ENCODE data around the gene LMX1B.
"Not testable (repeated sequence)": the region's sequence is repeated elsewhere in the genome, so short reads cannot be mapped to it uniquely, and the experiment has no call there.

The LMX1B gene

GRCh38 chr9:126649477-126649876 lies 35.7 kb downstream of the LMX1B start:
- DNase-seq (ENCODE audit: insufficient read length, low spot score) (no peak), FAIRE-seq (no peak)
- TF ChIP-seq POU2F2 (IDR thresholded peaks at IDR 0.05; ENCODE audit: low read depth, low read length) (no peak), PAX5 (IDR thresholded peaks at IDR 0.05; ENCODE audit: insufficient read depth, low read length, severe bottlenecking) (no peak), TAF1 (IDR thresholded peaks at IDR 0.05; ENCODE audit: low read depth, low read length) (no peak), SPI1 (IDR thresholded peaks at IDR 0.05; ENCODE audit: low read depth, low read length) (no peak), POLR2A (IDR thresholded peaks at IDR 0.05; ENCODE audit: low read depth, low read length) (no peak), POLR2AphosphoS5 (IDR thresholded peaks at IDR 0.05; ENCODE audit: low read depth, low read length) (no peak)

GRCh38 chr9:126650404-126651341 lies 36.9 kb downstream of the LMX1B start:
- TF ChIP-seq TAF1 (IDR thresholded peaks at IDR 0.05; ENCODE audit: low read depth, low read length) (no peak), SPI1 (IDR thresholded peaks at IDR 0.05; ENCODE audit: low read depth, low read length) (no peak), POLR2AphosphoS5 (IDR thresholded peaks at IDR 0.05; ENCODE audit: low read depth, low read length) (no peak), POLR2A (IDR thresholded peaks at IDR 0.05; ENCODE audit: low read depth, low read length) (no peak), PAX5 (IDR thresholded peaks at IDR 0.05; ENCODE audit: insufficient read depth, low read length, severe bottlenecking) (no peak)
- DNase-seq (ENCODE audit: insufficient read length, low spot score): no peak
- no peak for FAIRE-seq

DNA sequence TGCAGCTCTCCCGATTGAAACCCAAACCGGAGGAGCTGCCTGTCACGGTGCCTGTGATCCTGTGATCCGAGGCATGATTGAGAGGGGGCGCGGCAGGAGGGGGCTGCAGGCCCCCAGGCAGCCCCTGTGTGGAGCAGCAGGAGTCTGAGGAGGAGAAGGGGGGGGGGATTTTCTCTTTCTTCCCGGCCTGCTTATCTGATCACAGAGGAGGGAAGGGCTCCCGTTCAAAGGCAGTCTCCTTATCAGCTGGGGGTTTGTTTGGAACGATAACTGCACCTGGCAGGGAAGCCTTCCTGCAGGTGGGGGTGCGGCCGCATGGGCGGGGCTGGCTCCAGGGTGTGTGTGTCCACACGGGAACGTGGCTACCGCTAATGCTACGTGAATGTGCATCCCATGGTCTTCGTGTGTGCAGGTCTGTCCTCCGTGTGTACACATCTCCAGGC lies 38.4 kb downstream of the LMX1B start:
- DNase-seq (ENCODE audit: insufficient read length, low spot score) (no peak), FAIRE-seq (no peak)
- TF ChIP-seq PAX5 (IDR thresholded peaks at IDR 0.05; ENCODE audit: insufficient read depth, low read length, severe bottlenecking): no peak
- no peak for TF ChIP-seq TAF1 (IDR thresholded peaks at IDR 0.05; ENCODE audit: low read depth, low read length)
- TF ChIP-seq POU2F2 (IDR thresholded peaks at IDR 0.05; ENCODE audit: low read depth, low read length): no peak
- no peak for TF ChIP-seq POLR2A (IDR thresholded peaks at IDR 0.05; ENCODE audit: low read depth, low read length)
- TF ChIP-seq SPI1 (IDR thresholded peaks at IDR 0.05; ENCODE audit: low read depth, low read length): no peak
- no peak for TF ChIP-seq POLR2AphosphoS5 (IDR thresholded peaks at IDR 0.05; ENCODE audit: low read depth, low read length)

- no peak for DNase-seq (ENCODE audit: insufficient read length, low spot score)
- TF ChIP-seq POU2F2 (IDR thresholded peaks at IDR 0.05; ENCODE audit: low read depth, low read length) (no peak), TAF1 (IDR thresholded peaks at IDR 0.05; ENCODE audit: low read depth, low read length) (no peak), POLR2AphosphoS5 (IDR thresholded peaks at IDR 0.05; ENCODE audit: low read depth, low read length) (no peak), PAX5 (IDR thresholded peaks at IDR 0.05; ENCODE audit: insufficient read depth, low read length, severe bottlenecking) (no peak), POLR2A (IDR thresholded peaks at IDR 0.05; ENCODE audit: low read depth, low read length) (no peak), SPI1 (IDR thresholded peaks at IDR 0.05; ENCODE audit: low read depth, low read length) (no peak)
- FAIRE-seq: no peak
Measured at GRCh38 chr9:126654124-126654523, 40.4 kb downstream of the LMX1B start.

DNA sequence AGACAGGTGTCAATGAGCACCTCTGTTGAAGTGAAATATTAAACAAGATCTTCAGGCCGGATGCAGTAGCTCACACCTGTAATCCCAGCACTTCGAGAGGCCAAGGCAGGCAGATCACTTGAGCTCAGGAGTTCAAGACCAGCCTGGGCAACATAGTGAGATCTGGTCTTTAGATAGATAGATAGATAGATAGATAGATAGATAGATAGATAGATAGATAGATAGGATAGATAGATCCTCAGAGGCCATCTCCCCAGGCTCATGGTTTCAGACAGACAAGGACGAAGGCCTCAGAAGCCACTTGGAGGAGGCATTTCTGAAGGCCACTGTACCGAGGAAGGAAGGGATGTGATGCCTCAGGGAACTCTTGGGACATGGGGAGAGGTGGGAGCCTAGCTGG lies 42.5 kb downstream of the LMX1B start:
- not testable (repeated sequence) for DNase-seq (ENCODE audit: insufficient read length, low spot score); FAIRE-seq

DNA sequence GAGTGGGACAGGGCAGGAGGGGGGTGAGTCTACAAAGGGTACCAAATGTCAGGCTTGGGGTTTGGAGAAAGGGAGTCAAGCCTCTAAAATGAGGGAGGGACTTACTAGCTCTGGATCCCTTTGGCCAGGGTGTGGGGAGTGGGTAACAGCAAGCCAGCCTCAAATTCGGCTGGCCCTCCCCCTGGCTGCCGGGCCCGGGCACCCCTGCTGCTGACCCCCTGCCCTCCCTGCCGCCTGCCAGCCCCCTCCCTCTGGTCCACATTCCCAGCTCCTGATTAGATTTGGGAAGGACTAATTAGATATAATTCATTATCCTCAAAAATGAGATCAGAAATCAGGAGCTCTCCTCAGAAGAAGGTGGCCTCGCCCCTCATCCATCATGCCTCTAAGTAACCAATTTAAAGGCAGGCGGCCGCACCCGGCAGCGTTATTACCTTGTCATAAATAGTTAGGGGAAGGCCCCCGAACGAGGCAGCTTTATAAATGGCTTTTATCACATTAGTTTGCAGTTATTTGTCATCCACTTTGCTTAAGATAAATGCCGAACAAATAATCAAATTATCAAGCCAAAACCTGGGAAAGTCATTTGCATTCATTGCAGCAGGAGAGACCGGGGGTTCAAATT lies 44.6 kb downstream of the LMX1B start:
- FAIRE-seq: no peak
- DNase-seq (ENCODE audit: insufficient read length, low spot score): no peak
- no peak for TF ChIP-seq POLR2AphosphoS5 (IDR thresholded peaks at IDR 0.05; ENCODE audit: low read depth, low read length)

GRCh38 chr9:126658956-126659555 lies 45.3 kb downstream of the LMX1B start:
- FAIRE-seq (no peak), DNase-seq (ENCODE audit: insufficient read length, low spot score) (no peak)
- TF ChIP-seq POLR2A (IDR thresholded peaks at IDR 0.05; ENCODE audit: low read depth, low read length) (no peak), SPI1 (IDR thresholded peaks at IDR 0.05; ENCODE audit: low read depth, low read length) (no peak), PAX5 (IDR thresholded peaks at IDR 0.05; ENCODE audit: insufficient read depth, low read length, severe bottlenecking) (no peak), POLR2AphosphoS5 (IDR thresholded peaks at IDR 0.05; ENCODE audit: low read depth, low read length) (no peak), TAF1 (IDR thresholded peaks at IDR 0.05; ENCODE audit: low read depth, low read length) (no peak), POU2F2 (IDR thresholded peaks at IDR 0.05; ENCODE audit: low read depth, low read length) (no peak)

DNA sequence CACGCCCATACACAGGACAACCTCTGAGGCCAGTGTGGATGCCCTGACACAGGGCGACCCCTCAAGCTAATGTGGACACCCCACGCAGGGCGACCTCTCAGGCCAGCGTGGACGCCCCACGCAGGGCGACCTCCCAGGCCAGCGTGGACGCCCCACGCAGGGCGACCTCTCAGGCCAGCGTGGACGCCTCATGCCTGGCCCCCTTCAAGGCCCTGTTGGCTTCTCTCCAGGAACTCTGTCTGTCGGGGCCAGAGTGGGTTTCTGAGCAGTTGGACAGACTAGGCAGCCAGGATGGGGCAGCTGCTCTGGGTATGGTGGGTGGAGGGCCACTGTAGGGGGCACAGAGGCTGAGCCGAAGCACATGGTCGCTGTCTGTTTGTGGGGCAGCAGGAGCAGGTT lies 47.4 kb downstream of the LMX1B start:
- DNase-seq (ENCODE audit: insufficient read length, low spot score): no peak
- no peak for TF ChIP-seq POLR2AphosphoS5 (IDR thresholded peaks at IDR 0.05; ENCODE audit: low read depth, low read length)
- TF ChIP-seq SPI1 (IDR thresholded peaks at IDR 0.05; ENCODE audit: low read depth, low read length): no peak
- no peak for TF ChIP-seq POU2F2 (IDR thresholded peaks at IDR 0.05; ENCODE audit: low read depth, low read length)
- no peak for TF ChIP-seq TAF1 (IDR thresholded peaks at IDR 0.05; ENCODE audit: low read depth, low read length)
- TF ChIP-seq PAX5 (IDR thresholded peaks at IDR 0.05; ENCODE audit: insufficient read depth, low read length, severe bottlenecking): no peak
- TF ChIP-seq POLR2A (IDR thresholded peaks at IDR 0.05; ENCODE audit: low read depth, low read length): no peak
- no peak for FAIRE-seq

GRCh38 chr9:126661521-126662251 lies 48.0 kb downstream of the LMX1B start:
- FAIRE-seq (no peak), DNase-seq (ENCODE audit: insufficient read length, low spot score) (no peak)
- no peak for TF ChIP-seq POLR2A (IDR thresholded peaks at IDR 0.05; ENCODE audit: low read depth, low read length)
- no peak for TF ChIP-seq POLR2AphosphoS5 (IDR thresholded peaks at IDR 0.05; ENCODE audit: low read depth, low read length)
- TF ChIP-seq PAX5 (IDR thresholded peaks at IDR 0.05; ENCODE audit: insufficient read depth, low read length, severe bottlenecking): no peak
- TF ChIP-seq SPI1 (IDR thresholded peaks at IDR 0.05; ENCODE audit: low read depth, low read length): no peak
- no peak for TF ChIP-seq TAF1 (IDR thresholded peaks at IDR 0.05; ENCODE audit: low read depth, low read length)
- TF ChIP-seq POU2F2 (IDR thresholded peaks at IDR 0.05; ENCODE audit: low read depth, low read length): no peak

Data from GM12891 (cell line).